Measurements from ENCODE around the gene MMS19.

MMS19 gene

GRCh38 chr10:97520520-97520919, 22.3 kb upstream of the MMS19 start:
- H4K20me1 ChIP-seq (ENCODE audit: insufficient read depth, low read length): peaks cover 5% of the 10 kb centered on the region
- no peak overlapping the region for H3K4me3 ChIP-seq (ENCODE audit: low read depth in 1 of 2, low read length in 2 of 2)
- H3K79me2 ChIP-seq (ENCODE audit: insufficient read depth, low read length): no peaks in the 10 kb centered on the region
- DNase-seq: no peak
- ATAC-seq (ENCODE audit: insufficient read depth, low read depth): no peak
- no peak overlapping the region for H3K4me2 ChIP-seq (ENCODE audit: insufficient read depth, low read length)
- H3K36me3 ChIP-seq (ENCODE audit: insufficient read depth, low read length): no peaks in the 10 kb centered on the region
- no peak for TF ChIP-seq EZH2 (IDR thresholded peaks at IDR 0.05; ENCODE audit: borderline replicate concordance, low read depth, low read length, severe bottlenecking)
- TF ChIP-seq CTCF (IDR thresholded peaks at IDR 0.05; ENCODE audit: borderline replicate concordance, extremely low read depth, low read length, poor library complexity, severe bottlenecking): no peak
- no peak overlapping the region for H2AFZ ChIP-seq (ENCODE audit: low read depth, low read length)
- no peaks in the 10 kb centered on the region for H3K4me1 ChIP-seq (ENCODE audit: insufficient read depth, low read length)
- H3K9me3 ChIP-seq (ENCODE audit: insufficient read depth, low read length, severe bottlenecking): no peaks in the 10 kb centered on the region
- H3K27me3 ChIP-seq (ENCODE audit: insufficient read depth, low read length, poor library complexity): peaks cover 13% of the 10 kb centered on the region
- no peak overlapping the region for H3K9ac ChIP-seq (ENCODE audit: low read depth, low read length)
- H3K27ac ChIP-seq (ENCODE audit: low read length): no peak overlapping the region

- Histone ChIP-seq H3K27me3 (ENCODE audit: insufficient read depth, low read length, poor library complexity) (peaks cover 13% of the 10 kb centered on the region), H3K36me3 (ENCODE audit: insufficient read depth, low read length) (no peaks in the 10 kb centered on the region), H2AFZ (ENCODE audit: low read depth, low read length) (no peak overlapping the region), H3K9ac (ENCODE audit: low read depth, low read length) (no peak overlapping the region), H3K4me1 (ENCODE audit: insufficient read depth, low read length) (no peaks in the 10 kb centered on the region), H3K79me2 (ENCODE audit: insufficient read depth, low read length) (no peaks in the 10 kb centered on the region), H3K4me2 (ENCODE audit: insufficient read depth, low read length) (no peak overlapping the region), H4K20me1 (ENCODE audit: insufficient read depth, low read length) (peaks cover 6% of the 10 kb centered on the region), H3K27ac (ENCODE audit: low read length) (no peak overlapping the region), H3K9me3 (ENCODE audit: insufficient read depth, low read length, severe bottlenecking) (no peaks in the 10 kb centered on the region), H3K4me3 (ENCODE audit: low read depth in 1 of 2, low read length in 2 of 2) (no peak overlapping the region)
- DNase-seq: no peak
- no peak for ATAC-seq (ENCODE audit: insufficient read depth, low read depth)
- TF ChIP-seq EZH2 (IDR thresholded peaks at IDR 0.05; ENCODE audit: borderline replicate concordance, low read depth, low read length, severe bottlenecking) (no peak), CTCF (IDR thresholded peaks at IDR 0.05; ENCODE audit: borderline replicate concordance, extremely low read depth, low read length, poor library complexity, severe bottlenecking) (no peak)
Measured at GRCh38 chr10:97519342-97519741, 21.1 kb upstream of the MMS19 start.

GRCh38 chr10:97518301-97519043, 20.2 kb upstream of the MMS19 start:
- Histone ChIP-seq H3K79me2 (ENCODE audit: insufficient read depth, low read length) (no peaks in the 10 kb centered on the region), H3K4me2 (ENCODE audit: insufficient read depth, low read length) (no peak overlapping the region), H4K20me1 (ENCODE audit: insufficient read depth, low read length) (peaks cover 6% of the 10 kb centered on the region), H3K9me3 (ENCODE audit: insufficient read depth, low read length, severe bottlenecking) (no peaks in the 10 kb centered on the region), H3K9ac (ENCODE audit: low read depth, low read length) (no peak overlapping the region), H2AFZ (ENCODE audit: low read depth, low read length) (no peak overlapping the region), H3K27me3 (ENCODE audit: insufficient read depth, low read length, poor library complexity) (peaks cover 13% of the 10 kb centered on the region), H3K4me1 (ENCODE audit: insufficient read depth, low read length) (no peaks in the 10 kb centered on the region), H3K36me3 (ENCODE audit: insufficient read depth, low read length) (no peaks in the 10 kb centered on the region), H3K4me3 (ENCODE audit: low read depth in 1 of 2, low read length in 2 of 2) (no peak overlapping the region), H3K27ac (ENCODE audit: low read length) (no peak overlapping the region)
- DNase-seq (no peak), ATAC-seq (ENCODE audit: insufficient read depth, low read depth) (no peak)
- TF ChIP-seq EZH2 (IDR thresholded peaks at IDR 0.05; ENCODE audit: borderline replicate concordance, low read depth, low read length, severe bottlenecking): no peak

- Histone ChIP-seq H3K4me1 (ENCODE audit: insufficient read depth, low read length) (no peaks in the 10 kb centered on the region), H3K79me2 (ENCODE audit: insufficient read depth, low read length) (no peaks in the 10 kb centered on the region), H3K36me3 (ENCODE audit: insufficient read depth, low read length) (no peaks in the 10 kb centered on the region), H3K9ac (ENCODE audit: low read depth, low read length) (no peak overlapping the region), H3K27me3 (ENCODE audit: insufficient read depth, low read length, poor library complexity) (peaks cover 13% of the 10 kb centered on the region), H3K4me2 (ENCODE audit: insufficient read depth, low read length) (no peak overlapping the region), H3K4me3 (ENCODE audit: low read depth in 1 of 2, low read length in 2 of 2) (no peak overlapping the region), H2AFZ (ENCODE audit: low read depth, low read length) (no peak overlapping the region), H3K27ac (ENCODE audit: low read length) (no peak overlapping the region), H3K9me3 (ENCODE audit: insufficient read depth, low read length, severe bottlenecking) (no peaks in the 10 kb centered on the region), H4K20me1 (ENCODE audit: insufficient read depth, low read length) (peaks cover 6% of the 10 kb centered on the region)
- DNase-seq (no peak), ATAC-seq (ENCODE audit: insufficient read depth, low read depth) (no peak)
- no peak for TF ChIP-seq EZH2 (IDR thresholded peaks at IDR 0.05; ENCODE audit: borderline replicate concordance, low read depth, low read length, severe bottlenecking)
- TF ChIP-seq CTCF (IDR thresholded peaks at IDR 0.05; ENCODE audit: borderline replicate concordance, extremely low read depth, low read length, poor library complexity, severe bottlenecking): no peak
Measured at GRCh38 chr10:97517778-97518300, 19.6 kb upstream of the MMS19 start.

Data from DND-41 (cell line).